GM12801 (cell line): Measurements from ENCODE around the gene H6PD.

Source experiments
- TF ChIP-seq, protein P1 (sequence below): IDR thresholded peaks from one replicate; pipeline ENCODE4 v1.5.1; 2011; ENCODE audit warnings: control low read depth; ENCODE audit not compliant: insufficient read length; ENCODE audit errors: extremely low read depth

Gene H6PD

DNA sequence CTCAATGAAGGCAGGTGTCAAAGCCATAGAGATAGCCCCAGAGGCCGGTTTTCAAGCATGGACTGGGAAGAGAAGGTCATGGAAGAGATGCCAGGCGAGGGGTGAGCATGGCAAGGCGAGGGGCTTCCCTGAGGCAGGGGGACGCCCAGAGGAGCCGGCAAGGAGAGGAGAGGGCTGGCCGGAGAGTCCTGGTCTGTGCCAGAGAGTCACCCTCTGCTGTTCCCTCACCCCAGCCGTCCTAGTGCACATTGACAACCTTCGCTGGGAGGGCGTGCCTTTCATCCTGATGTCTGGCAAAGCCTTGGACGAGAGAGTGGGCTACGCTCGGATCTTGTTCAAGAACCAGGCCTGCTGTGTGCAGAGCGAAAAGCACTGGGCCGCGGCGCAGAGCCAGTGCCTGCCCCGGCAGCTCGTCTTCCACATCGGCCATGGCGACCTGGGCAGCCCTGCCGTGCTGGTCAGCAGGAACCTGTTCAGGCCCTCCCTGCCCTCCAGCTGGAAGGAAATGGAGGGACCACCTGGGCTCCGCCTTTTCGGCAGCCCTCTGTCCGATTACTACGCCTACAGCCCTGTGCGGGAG, 28.8 kb downstream of the H6PD start:
- TF ChIP-seq, protein P1, sequence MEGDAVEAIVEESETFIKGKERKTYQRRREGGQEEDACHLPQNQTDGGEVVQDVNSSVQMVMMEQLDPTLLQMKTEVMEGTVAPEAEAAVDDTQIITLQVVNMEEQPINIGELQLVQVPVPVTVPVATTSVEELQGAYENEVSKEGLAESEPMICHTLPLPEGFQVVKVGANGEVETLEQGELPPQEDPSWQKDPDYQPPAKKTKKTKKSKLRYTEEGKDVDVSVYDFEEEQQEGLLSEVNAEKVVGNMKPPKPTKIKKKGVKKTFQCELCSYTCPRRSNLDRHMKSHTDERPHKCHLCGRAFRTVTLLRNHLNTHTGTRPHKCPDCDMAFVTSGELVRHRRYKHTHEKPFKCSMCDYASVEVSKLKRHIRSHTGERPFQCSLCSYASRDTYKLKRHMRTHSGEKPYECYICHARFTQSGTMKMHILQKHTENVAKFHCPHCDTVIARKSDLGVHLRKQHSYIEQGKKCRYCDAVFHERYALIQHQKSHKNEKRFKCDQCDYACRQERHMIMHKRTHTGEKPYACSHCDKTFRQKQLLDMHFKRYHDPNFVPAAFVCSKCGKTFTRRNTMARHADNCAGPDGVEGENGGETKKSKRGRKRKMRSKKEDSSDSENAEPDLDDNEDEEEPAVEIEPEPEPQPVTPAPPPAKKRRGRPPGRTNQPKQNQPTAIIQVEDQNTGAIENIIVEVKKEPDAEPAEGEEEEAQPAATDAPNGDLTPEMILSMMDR, result no peak

DNA sequence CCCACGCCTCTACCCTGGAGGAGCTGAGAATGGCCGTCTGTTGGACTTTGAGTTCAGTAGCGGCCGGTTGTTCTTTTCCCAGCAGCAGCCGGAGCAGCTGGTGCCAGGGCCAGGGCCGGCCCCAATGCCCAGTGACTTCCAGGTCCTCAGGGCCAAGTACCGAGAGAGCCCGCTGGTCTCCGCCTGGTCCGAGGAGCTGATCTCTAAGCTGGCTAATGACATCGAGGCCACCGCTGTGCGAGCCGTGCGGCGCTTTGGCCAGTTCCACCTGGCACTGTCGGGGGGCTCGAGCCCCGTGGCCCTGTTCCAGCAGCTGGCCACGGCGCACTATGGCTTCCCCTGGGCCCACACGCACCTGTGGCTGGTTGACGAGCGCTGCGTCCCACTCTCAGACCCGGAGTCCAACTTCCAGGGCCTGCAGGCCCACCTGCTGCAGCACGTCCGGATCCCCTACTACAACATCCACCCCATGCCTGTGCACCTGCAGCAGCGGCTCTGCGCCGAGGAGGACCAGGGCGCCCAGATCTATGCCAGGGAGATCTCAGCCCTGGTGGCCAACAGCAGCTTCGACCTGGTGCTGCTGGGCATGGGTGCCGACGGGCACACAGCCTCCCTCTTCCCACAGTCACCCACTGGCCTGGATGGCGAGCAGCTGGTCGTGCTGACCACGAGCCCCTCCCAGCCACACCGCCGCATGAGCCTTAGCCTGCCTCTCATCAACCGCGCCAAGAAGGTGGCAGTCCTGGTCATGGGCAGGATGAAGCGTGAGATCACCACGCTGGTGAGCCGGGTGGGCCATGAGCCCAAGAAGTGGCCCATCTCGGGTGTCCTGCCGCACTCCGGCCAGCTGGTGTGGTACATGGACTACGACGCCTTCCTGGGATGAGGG, 29.7 kb downstream of the H6PD start:
- TF ChIP-seq, protein P1, result no peak

DNA sequence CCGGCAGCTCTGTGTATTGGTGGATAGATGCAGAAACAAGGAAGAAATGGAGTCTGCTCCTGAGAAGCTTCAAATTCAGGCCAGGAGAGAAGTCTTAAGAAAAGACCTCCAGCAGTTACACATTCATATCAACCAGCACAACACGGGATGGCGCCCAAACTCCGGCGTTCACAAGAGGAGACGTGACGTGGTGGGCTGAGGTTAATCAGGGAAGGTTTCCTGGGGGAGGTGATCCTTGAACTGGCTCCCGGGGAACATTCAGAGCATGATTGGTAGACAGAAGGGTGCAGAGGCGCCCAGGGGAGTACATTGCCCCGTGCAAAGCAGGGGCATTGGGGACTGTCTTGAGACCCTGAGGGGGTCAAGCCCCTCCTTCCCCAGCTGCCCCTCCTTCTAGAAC, 30.5 kb downstream of the H6PD start:
- TF ChIP-seq, protein P1, result no peak

DNA sequence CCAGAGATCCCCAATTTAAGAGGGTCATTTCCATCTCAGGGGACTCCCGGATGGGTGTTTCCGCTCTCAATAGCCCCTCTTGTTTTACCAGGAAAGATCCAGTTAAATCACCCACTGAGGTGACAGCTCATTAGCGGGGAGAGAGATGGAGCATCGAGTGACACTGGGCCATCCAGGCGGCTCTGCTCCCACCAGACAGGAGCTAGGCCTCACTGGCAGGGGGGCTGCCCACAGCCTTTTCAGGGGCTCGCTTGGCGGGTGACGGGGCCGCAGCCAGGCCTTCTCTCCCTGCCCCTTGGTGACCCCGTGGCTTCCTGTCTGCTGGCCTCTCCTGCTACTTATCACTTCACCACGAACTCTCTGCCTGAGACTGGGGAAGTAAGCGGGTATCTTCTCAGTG, 31.4 kb downstream of the H6PD start:
- TF ChIP-seq, protein P1, result no peak

DNA sequence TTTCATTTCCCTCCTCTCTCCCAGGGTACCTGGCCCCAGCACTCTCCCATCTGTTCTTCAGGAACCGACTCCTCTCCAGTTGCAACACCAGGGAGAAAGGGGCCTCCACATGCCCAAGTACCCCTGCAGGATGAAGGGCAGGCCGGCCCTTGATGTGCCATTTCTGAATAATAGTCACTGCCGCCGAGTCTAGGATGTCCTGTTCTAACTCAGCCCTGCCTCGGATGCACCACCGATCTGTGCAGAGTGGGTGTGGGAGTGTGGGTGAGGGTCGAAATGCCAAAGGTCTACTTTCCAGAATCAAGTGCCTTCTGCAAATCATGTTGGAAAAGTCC, 32.7 kb downstream of the H6PD start:
- TF ChIP-seq, protein P1, result no peak

DNA sequence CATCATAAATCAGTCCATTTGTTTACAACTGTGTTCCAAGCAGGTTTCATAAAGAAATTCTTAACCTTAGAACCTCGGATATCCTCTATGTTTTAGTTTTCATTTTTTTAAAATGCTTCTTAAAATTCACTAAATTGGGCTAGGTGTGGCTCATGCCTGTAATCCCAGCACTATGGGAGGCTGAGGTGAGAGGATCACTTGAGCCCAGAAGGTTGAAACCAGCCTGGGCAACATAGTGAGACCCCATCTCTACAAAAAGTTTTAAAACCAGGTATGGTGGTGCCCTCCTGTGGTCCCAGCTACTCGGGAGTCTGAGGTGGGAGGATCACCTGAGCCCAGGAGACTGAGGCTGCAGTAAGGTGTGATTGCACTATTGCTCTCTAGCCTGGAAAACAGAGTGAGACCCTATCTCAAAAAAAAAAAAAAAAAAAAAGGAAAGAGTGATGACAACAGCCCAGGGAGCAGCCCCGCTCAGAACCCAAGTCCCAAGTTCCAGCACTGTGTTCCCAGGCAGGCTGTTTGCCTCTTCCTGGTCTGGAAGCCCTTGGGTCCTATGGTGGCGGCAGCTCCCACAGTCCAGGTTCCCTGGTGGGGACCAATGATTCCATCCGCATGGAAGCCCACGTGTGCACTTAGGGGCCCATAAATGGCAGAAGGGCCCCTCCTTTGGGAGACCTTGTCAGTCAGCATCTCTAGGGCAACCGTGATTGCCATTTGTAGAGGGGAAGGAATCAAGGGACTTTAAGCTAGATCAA, 33.4 kb downstream of the H6PD start:
- TF ChIP-seq, protein P1, result no peak

DNA sequence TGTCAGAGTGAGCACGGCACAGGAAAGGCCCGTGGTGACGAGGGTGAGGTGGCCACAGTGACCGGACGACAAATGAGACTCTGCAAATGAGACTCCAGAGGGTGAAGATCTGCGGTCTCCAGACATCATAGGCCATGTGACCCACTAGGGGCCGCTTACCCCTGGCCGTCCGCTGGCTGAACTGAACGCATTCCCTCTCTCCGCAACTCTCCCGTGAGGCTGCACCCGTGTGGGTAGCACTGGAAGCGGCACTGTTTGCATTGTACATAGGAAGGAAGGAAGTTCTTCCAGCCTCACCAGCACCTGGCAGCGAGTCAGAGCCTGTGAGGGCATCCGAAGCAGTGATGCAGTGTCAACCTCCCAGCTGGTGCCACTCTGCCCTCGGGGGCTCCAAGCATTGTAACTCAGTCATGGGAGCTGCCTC, 34.5 kb downstream of the H6PD start:
- TF ChIP-seq, protein P1, result no peak
